HepG2 (cell line): ENCODE results near the gene TBC1D22A. TPM values are rescaled to one million over a fixed set of nuclear protein-coding genes. Genes with fewer than 3 reads are reported as not detected.

Source experiments
- ATAC-seq: fragments of 200-7000 bp; cut with Tn5 transposase; 3 replicates; pipeline ENCODE4 v1.9.1; 2020; ENCODE audit warnings: mild to moderate bottlenecking, moderate library complexity
- BruUV-seq: library from RNA; stranded (reverse); fragments of 400-500 nt; replicated peaks from 2 replicates; lab custom pipeline; 2021; lab: Mats Ljungman, UMichigan
- CTCF ChIA-PET: fragments of 300-600 bp; formaldehyde crosslinking; extraction: SDS; loops from one replicate; lab custom pipeline; 2021; ENCODE audit warnings: low total read pairs, inconsistent platforms, low intra/inter-chr PET ratio; lab: Yijun Ruan, JAX
- POLR2A ChIA-PET: fragments of 350-600 bp; sonication (Branson Sonifier 250); formaldehyde crosslinking; loops from one replicate; lab custom pipeline; 2020; ENCODE audit warnings: antibody characterized with exemption, inconsistent platforms; lab: Yijun Ruan, JAX
- DNase-seq: peaks from one replicate; pipeline ENCODE4 v3.0.0-alpha.2; 2015; ENCODE audit warnings: low spot score
- FAIRE-seq: peaks from 3 replicates; lab custom pipeline; 2011; peaks lifted over from hg19 to GRCh38; lab: Jason Lieb, UNC
- H2AFZ ChIP-seq: one replicate; pipeline ENCODE4 v1.6.1; 2011; ENCODE audit warnings: low read length, inconsistent platforms
- H3K27ac ChIP-seq: fragments of 300-600 bp; 3 replicates; pipeline ENCODE4 v1.8.0; 2011; ENCODE audit warnings: mixed run types, mild to moderate bottlenecking, mixed read lengths, low read length, inconsistent platforms; ENCODE audit not compliant: insufficient read depth; ENCODE audit errors: extremely low read length
- H3K27me3 ChIP-seq, 2 experiments: fragments of 200-600 bp in 1 of 2; 2 replicates in 1 of 2; 3 replicates in 1 of 2; pipeline versions ENCODE4 v1.6.0 to v1.8.0; 2011; ENCODE audit warnings: low read length in 2 of 2, mild to moderate bottlenecking in 2 of 2, moderate library complexity in 2 of 2, inconsistent platforms in 1 of 2; ENCODE audit not compliant: insufficient read depth in 2 of 2, control insufficient read depth in 1 of 2
- H3K36me3 ChIP-seq, 2 experiments: fragments of 200-600 bp in 1 of 2; replicated peaks in 1 of 2; 2 replicates in 1 of 2; 3 replicates in 1 of 2; pipeline versions ENCODE4 v1.5.1 to v1.8.0; 2011; ENCODE audit warnings: low read length in 2 of 2, inconsistent platforms in 1 of 2; ENCODE audit not compliant: insufficient read depth in 2 of 2, control insufficient read depth in 1 of 2
- H3K4me1 ChIP-seq: 2 replicates; pipeline ENCODE4 v1.5.1; 2012; ENCODE audit warnings: low read length, inconsistent platforms; ENCODE audit not compliant: insufficient read depth
- H3K4me2 ChIP-seq: 2 replicates; pipeline ENCODE4 v1.6.0; 2011; ENCODE audit warnings: low read depth, low read length, inconsistent platforms
- H3K4me3 ChIP-seq, 3 experiments: fragments of 200-600 bp in 1 of 3; sonication (generic), shearing (Covaris generic) in 1 of 3; replicated peaks in 1 of 3; 2 replicates each; pipeline ENCODE4 v1.5.1; 2011 to 2016; ENCODE audit warnings: low read length in 3 of 3, inconsistent platforms in 2 of 3, low read depth in 2 of 3, mild to moderate bottlenecking in 2 of 3, control low read depth in 1 of 3, mixed read lengths in 1 of 3; ENCODE audit not compliant: insufficient read depth in 1 of 3
- H3K79me2 ChIP-seq: one replicate; pipeline ENCODE4 v1.6.1; 2011; ENCODE audit warnings: low read length, inconsistent platforms; ENCODE audit not compliant: insufficient read depth
- H3K9ac ChIP-seq: 2 replicates; pipeline ENCODE4 v1.6.0; 2011; ENCODE audit warnings: mild to moderate bottlenecking, low read depth, low read length, inconsistent platforms; ENCODE audit not compliant: insufficient read depth
- H3K9me3 ChIP-seq: 2 replicates; pipeline ENCODE4 v1.5.1; 2012; ENCODE audit warnings: mild to moderate bottlenecking, low read length
- H4K20me1 ChIP-seq: 2 replicates; pipeline ENCODE4 v1.6.0; 2011; ENCODE audit warnings: inconsistent platforms, mild to moderate bottlenecking, low read length, moderate library complexity; ENCODE audit not compliant: insufficient read depth
- CREB1 ChIP-seq, 2 experiments: fragments of 450-650 bp in 1 of 2; IDR thresholded peaks; 2 replicates each; pipeline ENCODE4 v1.6.1; 2016 to 2017; ENCODE audit warnings: control low read depth in 1 of 2, mild to moderate bottlenecking in 1 of 2, missing compliant biosample characterization in 1 of 2, missing genetic modification characterization in 1 of 2
- ZNF207 ChIP-seq: fragments of 450-650 bp; IDR thresholded peaks from 2 replicates; pipeline ENCODE4 v1.6.1; 2016; ENCODE audit warnings: antibody characterized with exemption, borderline replicate concordance
- WGBS: methylation state at CpG from one replicate; pipeline ENCODE4 v1.1.6; 2017; ENCODE audit warnings: low lambda C conversion rate; 5-methylcytosine and 5-hydroxymethylcytosine counted together
- in situ Hi-C: cut with HindIII; loops from 2 replicates; pipeline ENCODE4 v1.10.0; 2017; ENCODE audit warnings: low pct_unique_long_range_greater_than_20kb; ENCODE audit not compliant: extremely low pct_ligation_motif_present
- intact Hi-C: fragments of 100-400 bp; cut with micrococcal nuclease; formaldehyde crosslinking; loops from one replicate; pipeline ENCODE4 v1.10.0; 2022; ENCODE audit not compliant: unreplicated experiment
- polyA plus RNA-seq, 8 experiments: library from polyadenylated mRNA; depleted of rRNA in 3 of 8; stranded (reverse) in 7 of 8; unstranded in 1 of 8; fragments of >200 nt; fragmentation: Illumina TruSeq in 4 of 8; extraction: Trizol in 4 of 8; gene quantifications; 2 replicates each; pipeline versions ENCODE4 v1.2.1 to v1.2.3, GENCODE V29; 2011 to 2016; ENCODE audit warnings: low read depth in 4 of 8, missing spikeins in 1 of 8, mixed read lengths in 1 of 8; ENCODE audit not compliant: insufficient read depth in 1 of 8
- total RNA-seq, 5 experiments: library from RNA; depleted of rRNA; stranded (reverse); fragments of >200 nt; fragmentation: Illumina TruSeq; extraction: Trizol; gene quantifications; 2 replicates each; pipeline ENCODE4 v1.2.3, GENCODE V29; 2016; ENCODE audit warnings: low read depth in 1 of 5
- TF ChIP-seq, protein P1 (sequence below): sonication (generic); formaldehyde crosslinking; IDR thresholded peaks from 2 replicates; pipeline ENCODE4 v1.8.1; 2022; ENCODE audit warnings: low read depth, mild to moderate bottlenecking, missing genetic modification reagents
- TF ChIP-seq, protein P2 (sequence below): fragments of 450-650 bp; IDR thresholded peaks from 2 replicates; pipeline ENCODE4 v1.6.1; 2016

TBC1D22A gene
- total and polyA plus RNA-seq, 2 of the 13 experiments (the other 11 are each of a cell fraction or from before 2014, with no cell fraction given): 17.3 to 18.0 TPM

DNA sequence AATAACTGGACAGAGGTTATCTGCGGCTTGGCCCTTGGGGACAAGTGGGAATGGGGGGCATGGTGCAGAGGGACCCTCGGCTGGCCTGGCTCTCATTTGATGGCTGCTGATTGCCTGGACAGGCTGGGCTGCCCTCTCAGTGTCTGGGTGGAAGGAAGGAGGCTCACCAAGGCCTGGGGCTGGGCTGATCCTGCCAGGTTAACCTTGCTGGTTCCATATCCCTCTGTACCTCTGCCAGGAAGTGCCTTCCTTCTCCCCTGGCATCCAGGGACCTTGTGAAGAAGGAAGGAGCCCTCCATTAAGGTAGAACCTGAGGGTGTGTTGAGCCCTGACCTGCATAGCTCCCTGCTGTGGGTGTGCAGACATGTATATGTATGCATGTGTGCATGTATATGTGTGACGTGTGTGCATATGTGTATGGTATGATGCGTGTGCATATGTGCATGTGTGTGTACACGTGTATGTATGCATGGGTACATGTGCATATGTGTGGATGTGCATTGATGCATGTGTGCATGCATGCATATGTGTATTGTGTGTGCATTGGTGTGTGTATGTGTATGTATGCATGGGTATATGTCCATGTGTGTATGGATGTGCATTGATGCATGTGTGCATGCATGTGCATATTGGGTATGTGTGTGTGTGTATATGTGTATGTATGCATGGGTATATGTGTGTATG is 433.9 kb downstream of the TBC1D22A start:
- Histone ChIP-seq H3K4me1 (no peaks in the 10 kb centered on the region), H4K20me1 (peaks cover 4% of the 10 kb centered on the region; the same call in 1 of the 2 replicates), H3K9me3 (no peaks in the 10 kb centered on the region), H3K4me2 (no peak overlapping the region), H3K79me2 (no peaks in the 10 kb centered on the region), H3K4me3 (no peak overlapping the region), H3K27me3 (peaks cover 10 to 56% of the 10 kb centered on the region in 2 experiments; a peak in 3 of 5 replicates), H3K9ac (no peak overlapping the region), H2AFZ (no peak overlapping the region), H3K27ac (no peak overlapping the region), H3K36me3 (no peaks in the 10 kb centered on the region)
- BruUV-seq: no TSS peak
- no peak for DNase-seq
- intact Hi-C loops (no loop called here), in situ Hi-C loops (no loop called here)
- TF ChIP-seq CREB1 (IDR thresholded peaks at IDR 0.05) (peak; percentile 49; the same call in 1 of the 2 replicates), CREB1 (CRISPR knock-in tag; IDR thresholded peaks at IDR 0.05) (no peak), ZNF207 (0 out of 2 replicates have a peak, but pooled peaks have one; percentile 37)
- TF ChIP-seq, protein P1, sequence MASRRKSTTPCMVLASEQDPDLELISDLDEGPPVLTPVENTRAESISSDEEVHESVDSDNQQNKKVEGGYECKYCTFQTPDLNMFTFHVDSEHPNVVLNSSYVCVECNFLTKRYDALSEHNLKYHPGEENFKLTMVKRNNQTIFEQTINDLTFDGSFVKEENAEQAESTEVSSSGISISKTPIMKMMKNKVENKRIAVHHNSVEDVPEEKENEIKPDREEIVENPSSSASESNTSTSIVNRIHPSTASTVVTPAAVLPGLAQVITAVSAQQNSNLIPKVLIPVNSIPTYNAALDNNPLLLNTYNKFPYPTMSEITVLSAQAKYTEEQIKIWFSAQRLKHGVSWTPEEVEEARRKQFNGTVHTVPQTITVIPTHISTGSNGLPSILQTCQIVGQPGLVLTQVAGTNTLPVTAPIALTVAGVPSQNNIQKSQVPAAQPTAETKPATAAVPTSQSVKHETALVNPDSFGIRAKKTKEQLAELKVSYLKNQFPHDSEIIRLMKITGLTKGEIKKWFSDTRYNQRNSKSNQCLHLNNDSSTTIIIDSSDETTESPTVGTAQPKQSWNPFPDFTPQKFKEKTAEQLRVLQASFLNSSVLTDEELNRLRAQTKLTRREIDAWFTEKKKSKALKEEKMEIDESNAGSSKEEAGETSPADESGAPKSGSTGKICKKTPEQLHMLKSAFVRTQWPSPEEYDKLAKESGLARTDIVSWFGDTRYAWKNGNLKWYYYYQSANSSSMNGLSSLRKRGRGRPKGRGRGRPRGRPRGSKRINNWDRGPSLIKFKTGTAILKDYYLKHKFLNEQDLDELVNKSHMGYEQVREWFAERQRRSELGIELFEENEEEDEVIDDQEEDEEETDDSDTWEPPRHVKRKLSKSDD: no peak
- TF ChIP-seq, protein P2, sequence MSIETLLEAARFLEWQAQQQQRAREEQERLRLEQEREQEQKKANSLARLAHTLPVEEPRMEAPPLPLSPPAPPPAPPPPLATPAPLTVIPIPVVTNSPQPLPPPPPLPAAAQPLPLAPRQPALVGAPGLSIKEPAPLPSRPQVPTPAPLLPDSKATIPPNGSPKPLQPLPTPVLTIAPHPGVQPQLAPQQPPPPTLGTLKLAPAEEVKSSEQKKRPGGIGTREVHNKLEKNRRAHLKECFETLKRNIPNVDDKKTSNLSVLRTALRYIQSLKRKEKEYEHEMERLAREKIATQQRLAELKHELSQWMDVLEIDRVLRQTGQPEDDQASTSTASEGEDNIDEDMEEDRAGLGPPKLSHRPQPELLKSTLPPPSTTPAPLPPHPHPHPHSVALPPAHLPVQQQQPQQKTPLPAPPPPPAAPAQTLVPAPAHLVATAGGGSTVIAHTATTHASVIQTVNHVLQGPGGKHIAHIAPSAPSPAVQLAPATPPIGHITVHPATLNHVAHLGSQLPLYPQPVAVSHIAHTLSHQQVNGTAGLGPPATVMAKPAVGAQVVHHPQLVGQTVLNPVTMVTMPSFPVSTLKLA: peak; percentile 100
- no peak for FAIRE-seq
- ATAC-seq: no peak
- WGBS: 7% methylated on average over 5 of the region's 5 CpGs
- POLR2A ChIA-PET: no interaction called here
- CTCF ChIA-PET: no interaction called here
